Activated T-cell treated with anti-CD3 and anti-CD28 coated beads for 4 hours (primary cell): ENCODE measurements around the gene RPS6KB2.
"Not testable (repeated sequence)": the region's sequence is repeated elsewhere in the genome, so short reads cannot be mapped to it uniquely, and the experiment has no call there.

Source experiments
- DNase-seq: peaks from one replicate; pipeline ENCODE4 v3.0.0-alpha.2; 2020

The RPS6KB2 gene

DNA sequence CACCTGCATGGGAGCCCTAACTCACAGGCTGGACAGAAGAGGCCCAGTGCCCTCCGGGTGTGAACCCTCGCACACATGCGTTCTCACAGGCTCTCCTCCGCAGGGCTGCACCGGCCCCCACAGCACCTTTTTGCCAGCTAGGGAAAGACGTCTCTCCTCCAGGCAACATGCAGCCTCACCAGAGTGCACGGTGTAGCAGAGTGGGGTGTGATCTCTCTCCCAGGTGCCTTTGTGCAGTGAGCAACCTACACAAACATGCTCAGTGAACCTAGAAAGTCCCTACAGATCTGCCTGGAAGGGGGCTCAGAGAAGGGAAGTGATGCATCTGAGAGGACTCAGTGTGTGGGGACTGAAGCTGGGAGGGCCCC lies 16.5 kb upstream of the RPS6KB2 start:
- DNase-seq: no peak

DNA sequence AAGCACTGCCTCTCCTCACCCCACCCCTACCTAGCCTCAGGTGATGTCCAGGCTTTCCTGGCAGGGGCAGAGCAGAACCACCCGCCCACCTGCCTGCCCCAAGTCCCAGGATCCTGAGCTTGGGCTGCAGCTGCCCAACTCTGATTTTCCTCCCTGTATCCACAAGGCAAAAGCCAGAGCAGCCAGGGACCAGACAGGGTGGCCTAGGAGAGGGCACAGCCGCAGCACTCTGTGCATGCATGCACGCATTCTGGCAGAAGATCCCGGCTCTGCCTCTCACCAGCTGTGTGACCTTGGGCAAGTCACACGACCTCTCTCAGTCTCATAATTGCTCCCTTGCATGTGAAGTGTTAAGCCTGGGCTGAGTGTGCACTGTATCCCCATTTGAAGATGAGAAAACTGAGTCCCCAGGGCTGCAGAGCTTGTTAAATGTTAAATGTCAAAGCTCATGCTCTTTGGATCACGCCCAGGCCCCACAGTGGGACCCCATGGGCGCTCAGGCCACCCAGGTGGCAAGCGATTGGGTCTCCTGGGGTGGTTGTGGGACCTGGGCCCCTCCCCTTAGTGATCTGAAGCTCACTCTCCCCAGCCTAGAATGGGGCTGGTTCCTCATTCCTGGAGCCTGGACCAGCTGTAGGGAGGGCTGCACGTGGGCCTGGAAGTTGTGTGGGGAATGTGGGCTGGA lies 15.7 kb upstream of the RPS6KB2 start:
- DNase-seq: no peak

DNA sequence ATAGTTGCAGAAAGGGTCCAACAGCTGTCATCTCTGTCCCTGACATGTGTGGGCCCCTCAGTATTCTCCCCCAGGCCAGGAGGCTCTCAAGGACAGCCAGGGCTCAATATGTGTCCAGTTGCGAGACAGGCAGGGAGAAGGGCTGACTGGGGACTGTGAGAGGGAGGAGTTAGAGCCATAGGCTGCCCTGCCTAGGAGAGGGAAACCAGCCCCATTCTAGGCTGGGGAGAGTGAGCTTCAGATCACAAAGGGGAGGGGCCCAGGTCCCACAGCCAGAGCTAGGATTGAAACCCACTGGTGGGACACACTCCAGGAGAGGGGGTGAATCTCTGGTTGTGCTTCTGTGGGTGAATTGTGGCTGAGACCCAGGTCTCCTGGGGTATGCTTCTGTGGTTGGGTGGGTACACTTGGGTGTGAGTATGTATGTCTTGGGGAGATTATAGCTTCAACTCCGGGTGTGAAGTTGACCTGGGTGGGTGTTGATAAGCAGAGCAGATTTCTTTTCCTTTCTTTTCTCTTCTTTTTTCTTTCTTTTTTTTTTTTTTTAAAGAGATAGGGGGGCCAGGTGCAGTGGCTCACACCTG lies 14.9 kb upstream of the RPS6KB2 start:
- no peak for DNase-seq

DNA sequence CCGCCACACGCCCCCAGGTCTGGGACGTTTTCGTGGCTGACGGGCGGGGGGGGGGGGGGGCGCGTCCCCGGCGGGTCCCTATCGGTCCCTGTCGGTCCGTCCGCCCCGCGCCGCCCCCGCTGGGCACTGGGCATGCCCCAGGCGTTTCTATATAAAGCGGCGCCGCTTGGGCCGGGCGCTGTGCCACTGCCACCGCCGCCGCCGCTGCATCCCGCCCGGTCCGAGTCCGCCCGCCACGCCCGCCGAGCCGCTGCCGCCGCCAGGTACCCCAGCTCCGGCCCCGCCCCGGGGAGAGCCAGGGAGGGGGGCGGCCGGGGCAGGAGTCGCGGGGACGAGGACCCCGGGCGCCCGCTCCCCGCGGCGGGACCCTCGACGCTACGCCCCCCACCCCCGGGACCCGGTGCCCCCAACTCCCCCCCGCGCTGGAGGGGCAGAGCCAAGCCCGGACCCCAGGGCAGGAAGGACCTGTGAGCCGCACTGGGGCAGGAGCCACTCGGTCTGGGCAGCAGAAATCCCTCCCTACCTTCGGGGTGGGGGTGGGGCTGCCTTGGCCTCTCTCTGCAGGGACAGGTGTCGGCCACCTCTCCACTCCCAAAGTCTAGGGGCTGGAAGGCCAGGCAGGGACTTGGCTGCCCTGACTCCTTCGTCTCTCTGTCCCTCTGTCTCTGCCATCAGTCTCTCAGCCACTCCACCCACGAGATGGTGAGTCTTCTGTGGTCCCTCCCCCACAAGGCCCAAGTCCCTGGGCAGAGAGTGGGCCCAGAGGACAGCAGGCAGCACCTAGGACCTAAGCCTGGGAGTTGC lies 12.6 kb upstream of the RPS6KB2 start, which contains the start of gene CARNS1:
CARNS1 (plus strand) TSS at position 178 of the 804 bp plus-strand sequence; CDS start at position 700, 522 bp downstream.
- DNase-seq: no peak

DNA sequence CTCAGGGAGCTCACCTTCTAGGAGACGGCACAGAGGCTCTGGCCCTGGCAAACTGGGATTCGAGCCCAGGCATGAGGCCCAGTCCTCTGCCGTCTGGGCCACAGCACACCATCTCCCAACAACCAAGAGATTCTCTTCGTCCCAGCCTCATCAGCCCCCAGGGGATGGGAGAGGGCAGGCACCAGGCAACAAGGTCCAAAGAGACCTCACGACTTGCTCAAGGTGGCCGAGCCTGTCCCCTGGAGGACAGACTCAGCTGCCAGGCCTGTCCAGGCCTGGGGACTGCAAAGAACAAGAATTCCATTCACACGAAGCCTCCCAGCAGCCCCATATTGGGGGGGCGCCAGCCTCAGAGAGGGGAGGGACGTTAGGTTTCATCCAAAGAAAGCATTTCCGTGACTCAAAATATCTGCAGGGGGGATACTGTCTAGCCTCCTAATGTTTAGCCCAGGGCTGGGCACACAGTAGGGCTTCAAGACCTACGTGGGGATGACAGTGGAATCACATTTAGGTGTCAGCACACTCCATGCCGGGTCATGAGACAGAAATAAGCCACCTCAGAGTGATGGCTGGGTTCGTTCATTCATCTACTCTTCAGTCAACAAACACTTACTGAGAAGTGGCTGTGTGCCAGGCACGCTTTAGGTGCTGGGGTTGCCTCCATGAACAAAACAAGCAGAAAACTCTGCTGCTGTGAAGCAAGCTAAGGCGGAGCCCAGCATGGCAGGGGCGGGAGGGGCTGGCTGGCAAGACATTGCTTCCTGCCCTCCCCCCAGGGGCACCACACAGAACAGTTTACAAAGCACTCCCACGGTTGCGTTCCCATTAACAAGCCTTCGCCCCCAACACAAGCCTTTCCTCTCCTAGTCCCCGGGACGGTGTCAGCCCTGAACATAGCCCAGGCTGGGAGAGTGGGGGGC lies 11.6 kb upstream of the RPS6KB2 start:
- peak; percentile 63 for DNase-seq

DNA sequence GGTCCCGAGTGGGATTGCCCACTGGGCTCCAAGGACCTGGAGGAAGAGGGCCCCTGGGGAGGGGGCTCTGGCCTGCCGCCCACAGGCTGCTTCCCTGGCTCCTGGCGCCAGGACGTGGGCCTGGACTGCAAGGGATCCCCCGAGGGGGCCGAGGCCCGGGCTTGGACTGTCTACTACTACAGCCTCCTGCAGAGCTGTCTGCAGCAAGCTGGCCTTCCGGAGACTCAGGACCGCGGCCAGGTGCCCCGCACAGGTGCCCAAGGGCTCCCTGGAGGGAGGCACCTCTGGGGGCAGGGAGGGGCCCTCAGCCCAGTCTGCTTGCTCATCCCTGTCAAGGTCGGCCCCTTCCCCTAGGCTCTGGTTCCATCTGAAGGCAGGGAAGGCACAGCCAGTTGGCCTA lies 10.9 kb upstream of the RPS6KB2 start:
- DNase-seq: no peak

DNA sequence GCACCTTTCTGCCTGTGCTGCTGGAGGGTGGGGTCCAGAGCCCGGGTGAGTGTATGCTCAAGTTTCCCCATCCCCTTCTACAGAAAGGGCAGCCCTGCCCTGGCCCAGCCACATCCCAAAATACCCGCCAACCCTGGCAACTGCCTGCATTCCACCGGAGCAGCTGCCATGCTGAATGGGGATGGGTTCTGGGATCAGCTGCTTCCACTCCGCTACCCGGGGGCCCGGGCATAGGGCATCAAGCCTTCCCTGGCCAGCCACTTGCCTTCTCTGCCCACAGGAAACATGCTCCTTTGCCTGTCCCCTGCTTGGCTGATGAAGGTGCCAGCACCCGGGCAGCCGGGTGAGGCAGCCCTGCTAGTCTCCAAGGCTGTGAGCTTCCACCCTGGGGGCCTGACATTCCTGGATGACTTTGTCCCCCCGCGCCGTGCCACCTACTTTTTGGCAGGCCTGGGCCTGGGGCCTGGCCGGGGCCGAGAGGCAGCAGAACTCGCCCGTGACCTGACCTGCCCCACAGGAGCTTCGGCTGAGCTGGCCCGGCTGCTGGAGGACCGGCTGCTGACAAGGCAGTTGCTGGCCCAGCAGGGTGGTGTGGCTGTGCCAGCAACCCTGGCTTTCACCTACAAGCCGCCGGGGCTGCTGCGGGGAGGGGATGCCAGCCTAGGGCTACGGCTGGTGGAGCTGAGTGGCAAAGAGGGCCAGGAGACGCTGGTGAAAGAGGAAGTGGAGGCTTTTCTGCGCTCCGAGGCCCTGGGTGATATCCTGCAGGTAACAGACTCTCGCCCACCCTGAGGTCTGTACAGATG lies 9.6 kb upstream of the RPS6KB2 start:
- DNase-seq: no peak

DNA sequence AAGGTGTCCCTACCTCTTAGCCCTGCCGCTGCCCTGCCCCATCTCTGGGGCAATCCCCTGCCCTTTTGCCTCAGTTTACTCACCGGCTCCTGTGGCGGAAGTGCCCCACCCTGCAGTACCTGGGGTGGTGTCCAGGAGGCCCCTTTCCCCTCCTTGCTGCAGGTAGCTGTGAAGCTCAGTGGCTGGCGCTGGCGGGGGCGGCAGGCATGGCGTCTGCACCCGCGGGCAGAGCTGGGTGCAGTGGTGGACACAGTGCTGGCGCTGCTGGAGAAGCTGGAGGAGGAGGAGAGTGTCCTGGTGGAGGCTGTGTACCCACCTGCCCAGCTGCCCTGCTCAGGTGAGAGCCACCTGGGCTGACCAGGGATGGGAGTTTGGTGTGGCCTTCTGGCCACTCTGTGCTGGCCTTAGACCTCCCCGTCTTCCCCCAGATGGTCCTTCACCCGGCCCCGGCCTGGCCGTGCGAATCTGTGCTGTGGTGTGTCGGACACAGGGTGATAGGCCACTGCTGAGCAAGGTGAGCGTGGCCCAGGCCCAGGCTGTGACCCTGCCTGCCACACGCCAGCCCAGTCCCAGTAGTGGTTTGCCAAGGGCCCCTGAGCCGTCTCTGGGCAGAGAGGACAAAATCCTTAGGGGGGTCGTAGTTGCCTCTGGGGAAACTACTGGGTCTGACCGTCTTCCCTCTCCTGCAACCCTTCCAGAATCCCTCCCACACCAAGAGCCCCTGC lies 8.8 kb upstream of the RPS6KB2 start:
- no peak for DNase-seq

DNA sequence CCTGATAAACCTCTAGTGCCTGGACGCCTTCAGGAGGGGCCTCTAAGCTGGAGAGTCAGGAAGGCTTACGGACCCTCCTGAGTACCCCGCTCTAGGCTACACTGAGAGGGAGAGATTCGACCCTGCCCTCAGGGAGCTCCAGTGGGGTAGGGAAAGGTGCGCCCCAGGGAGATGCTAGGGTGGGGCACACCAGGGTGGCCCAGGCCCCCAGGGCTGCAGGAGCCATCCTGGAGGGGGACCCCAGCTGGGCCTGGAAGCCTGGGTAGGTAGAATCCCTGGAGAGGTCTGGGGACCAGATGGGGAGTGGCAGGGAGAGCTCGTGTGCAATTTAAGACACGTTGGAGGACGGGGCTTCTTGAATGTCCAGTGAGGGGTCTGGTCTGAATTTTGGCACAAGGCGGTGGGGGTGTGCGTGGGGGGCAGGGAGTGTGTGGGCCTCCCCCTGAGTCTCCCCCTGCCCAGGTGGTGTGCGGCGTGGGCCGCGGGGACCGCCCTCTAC lies 8.1 kb upstream of the RPS6KB2 start:
- no peak for DNase-seq

DNA sequence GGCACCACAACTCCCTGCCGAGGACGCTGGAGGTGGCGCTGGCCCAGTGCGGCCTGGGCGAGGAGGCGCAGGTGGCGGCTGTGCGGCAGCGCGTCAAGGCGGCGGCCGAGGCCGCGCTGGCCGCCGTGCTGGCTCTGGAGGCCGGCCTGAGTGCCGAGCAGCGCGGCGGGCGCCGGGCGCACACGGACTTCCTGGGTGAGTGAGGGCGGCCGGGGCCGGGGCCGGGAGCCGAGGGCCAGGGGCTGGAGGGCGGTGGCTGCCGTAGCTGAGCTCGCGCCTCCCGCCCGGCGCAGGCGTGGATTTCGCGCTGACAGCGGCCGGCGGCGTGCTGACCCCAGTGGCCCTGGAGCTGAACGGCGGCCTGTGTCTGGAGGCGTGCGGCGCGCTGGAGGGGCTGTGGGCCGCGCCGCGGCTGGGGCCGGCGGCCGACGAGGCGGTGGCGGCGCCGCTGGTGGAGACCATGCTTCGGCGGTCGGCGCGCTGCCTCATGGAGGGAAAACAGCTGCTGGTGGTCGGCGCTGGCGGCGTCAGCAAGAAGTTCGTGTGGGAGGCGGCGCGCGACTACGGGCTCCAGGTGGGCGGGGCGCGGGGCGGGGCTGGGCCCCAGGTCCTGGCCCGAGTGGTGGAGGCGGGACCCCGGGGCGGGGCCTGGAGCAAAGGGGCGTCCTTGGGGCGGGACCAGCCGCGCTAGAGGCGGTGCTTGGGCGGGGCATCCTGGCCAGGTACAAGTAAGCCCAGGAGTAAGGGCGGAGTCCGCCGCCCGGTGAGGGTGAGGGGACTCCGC lies 7.5 kb upstream of the RPS6KB2 start:
- peak; percentile 98 for DNase-seq

DNA sequence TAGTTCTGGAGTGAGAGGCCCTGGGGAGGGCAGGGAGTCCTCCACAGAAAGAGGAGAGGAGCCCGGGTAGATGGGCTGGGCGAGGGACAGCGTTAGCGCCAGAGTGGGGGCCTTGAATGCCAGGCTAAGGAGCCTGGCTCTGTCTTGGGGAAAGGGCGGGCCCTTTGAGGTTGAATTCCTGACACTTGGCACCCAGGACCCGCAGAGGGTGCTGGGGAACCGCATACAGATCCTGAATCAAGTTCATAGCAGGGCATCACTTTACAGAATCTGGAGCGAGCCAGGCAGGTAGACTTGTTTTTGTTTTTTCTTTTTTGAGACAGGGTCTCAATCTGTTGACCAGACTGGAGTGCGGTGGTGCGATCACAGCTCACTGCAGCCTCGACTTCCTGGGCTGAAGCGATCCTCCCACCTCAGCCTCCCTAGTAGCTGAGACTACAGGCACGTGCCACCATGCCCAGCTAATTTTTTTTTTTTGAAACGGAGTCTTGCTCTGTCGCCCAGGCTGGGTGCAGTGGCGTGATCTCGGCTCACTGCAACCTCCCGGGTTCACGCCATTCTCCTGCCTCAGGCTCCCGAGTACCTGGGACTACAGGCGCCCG lies 6.8 kb upstream of the RPS6KB2 start:
- no peak for DNase-seq

DNA sequence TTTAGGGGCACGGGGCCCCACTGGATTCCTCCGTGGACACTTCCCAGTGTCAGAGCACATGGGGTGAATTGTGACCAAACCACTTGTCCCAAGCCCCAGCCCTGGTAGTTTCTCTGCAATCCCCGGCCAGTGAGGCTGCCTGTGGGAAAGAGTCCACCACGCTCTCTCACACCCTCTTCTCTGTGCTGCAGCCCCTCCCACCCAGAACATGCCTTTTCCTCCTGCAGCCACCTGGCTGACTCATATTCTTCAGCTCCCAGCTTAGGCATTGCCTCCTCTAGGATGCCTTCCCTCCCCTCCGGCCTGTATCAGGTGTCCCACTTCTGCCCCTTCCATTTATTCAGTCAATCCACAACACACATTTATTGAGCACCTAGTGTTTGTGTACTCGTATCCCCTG lies 5.4 kb upstream of the RPS6KB2 start:
- no peak for DNase-seq

DNA sequence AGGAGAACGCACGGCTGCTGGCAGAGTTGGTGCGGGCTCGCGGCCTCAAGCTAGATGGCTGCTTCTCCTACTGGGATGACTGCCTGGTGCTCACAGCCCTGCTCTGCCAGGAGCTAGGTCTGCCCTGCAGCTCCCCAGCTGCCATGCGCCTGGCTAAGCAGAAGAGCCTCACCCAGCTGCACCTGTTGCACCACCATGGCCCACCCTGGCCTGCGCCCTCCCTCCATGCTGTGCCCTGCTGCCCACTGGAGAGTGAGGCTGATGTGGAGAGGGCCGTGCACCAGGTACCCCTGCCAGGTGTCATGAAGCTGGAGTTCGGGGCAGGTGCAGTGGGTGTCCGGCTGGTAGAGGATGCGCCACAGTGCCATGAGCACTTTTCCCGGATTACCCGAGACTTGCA lies 4.8 kb upstream of the RPS6KB2 start:
- DNase-seq: no peak

DNA sequence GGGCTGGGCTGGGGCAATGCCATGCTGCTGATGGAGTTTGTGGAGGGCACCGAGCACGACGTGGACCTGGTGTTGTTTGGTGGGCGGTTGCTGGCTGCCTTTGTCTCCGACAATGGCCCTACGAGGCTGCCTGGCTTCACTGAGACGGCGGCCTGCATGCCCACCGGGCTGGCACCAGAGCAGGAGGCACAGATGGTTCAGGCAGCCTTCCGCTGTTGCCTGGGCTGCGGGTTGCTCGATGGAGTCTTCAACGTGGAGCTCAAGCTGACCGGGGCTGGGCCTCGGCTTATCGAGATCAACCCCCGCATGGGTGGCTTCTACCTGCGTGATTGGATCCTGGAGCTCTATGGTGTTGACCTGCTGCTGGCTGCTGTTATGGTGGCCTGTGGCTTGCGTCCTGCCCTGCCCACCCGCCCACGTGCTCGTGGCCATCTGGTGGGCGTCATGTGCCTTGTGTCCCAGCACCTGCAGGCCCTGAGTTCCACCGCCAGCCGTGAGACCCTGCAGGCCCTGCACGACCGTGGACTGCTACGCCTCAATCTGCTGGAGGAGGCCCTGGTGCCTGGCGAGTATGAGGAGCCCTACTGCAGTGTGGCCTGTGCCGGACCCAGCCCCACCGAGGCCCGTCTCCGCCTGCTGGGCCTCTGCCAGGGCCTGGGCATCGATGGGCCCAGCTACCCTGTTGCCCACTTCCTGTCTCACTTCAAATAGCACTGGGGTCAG lies 4.2 kb upstream of the RPS6KB2 start:
- DNase-seq: no peak

DNA sequence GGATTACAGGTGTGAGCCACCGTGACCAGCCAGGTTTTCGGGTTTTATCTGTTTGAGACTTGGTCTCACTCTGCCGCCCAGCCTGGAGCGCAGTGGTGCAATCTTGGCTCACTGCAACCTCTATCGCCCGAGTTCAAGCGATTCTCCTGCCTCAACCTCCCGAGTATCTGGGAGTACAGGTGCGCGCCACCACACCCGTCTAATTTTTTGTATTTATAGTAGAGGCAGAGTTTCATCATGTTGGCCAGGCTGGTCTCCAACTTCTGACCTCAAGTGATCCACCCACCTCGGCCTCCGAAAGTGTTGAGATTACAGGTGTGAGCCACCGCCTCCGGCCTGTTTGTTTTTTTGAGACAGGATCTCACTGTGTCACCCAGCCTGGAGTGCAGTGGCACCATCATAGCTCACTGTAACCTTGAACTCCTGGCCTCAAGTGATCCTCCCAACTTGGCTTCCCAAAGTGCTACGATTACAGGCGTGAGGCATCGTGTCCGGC lies 882 bp upstream of the RPS6KB2 start:
- DNase-seq: not testable (repeated sequence)

DNA sequence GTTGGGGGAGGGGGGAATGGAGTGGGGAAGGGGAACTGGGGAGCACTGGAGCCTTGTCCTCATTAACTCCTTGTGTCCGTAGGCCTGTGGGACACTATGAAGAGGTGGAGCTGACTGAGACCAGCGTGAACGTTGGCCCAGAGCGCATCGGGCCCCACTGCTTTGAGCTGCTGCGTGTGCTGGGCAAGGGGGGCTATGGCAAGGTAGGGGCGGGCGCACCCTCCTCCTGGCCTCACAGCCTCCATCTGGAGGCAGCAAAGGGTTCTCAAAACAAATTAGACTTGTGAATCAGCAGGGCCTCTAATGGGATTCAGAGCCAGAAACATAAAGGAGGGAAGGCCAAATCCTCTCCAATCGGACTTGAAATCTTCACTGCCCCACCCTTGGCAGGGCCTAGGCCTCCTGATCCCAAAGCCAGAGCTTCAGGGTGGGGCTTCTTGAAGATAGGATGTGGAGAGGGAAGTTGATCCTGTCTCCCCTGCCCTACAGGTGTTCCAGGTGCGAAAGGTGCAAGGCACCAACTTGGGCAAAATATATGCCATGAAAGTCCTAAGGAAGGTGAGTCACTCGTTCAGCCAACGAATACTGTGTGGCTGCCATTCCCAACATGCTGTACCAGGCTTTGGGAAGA lies 859 bp downstream of the RPS6KB2 start:
- no peak for DNase-seq

DNA sequence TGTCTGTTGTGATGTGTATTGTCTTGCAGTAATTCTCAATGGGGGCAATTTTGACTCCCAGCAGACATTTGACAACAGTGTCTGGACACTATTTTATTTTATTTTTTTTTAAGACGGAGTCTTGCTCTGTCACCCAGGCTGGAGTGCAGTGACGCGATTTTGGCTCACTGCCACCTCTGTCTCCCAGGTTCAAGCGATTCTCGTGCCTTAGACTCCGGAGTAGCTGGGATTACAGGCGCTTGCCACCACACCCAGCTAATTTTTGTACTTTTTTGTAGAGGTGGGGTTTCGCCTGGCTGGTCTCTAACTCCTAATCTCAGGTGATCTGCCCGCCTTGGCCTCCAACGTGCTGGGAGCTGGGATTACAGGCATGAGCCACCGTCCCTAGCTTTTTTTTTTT lies 1.4 kb downstream of the RPS6KB2 start:
- no peak for DNase-seq
